GM12874 (cell line): ENCODE measurements around the gene PAPSS2.

Experiments used
- CTCF ChIP-seq: IDR thresholded peaks from 2 replicates; pipeline ENCODE4 v1.5.1; 2011; ENCODE audit warnings: low read depth, mild to moderate bottlenecking, control low read depth, low read length, moderate library complexity; ENCODE audit not compliant: insufficient read depth

PAPSS2 gene

GRCh38 chr10:87622314-87623004, 37.2 kb upstream of the PAPSS2 start:
- TF ChIP-seq CTCF = peak; percentile 41; the same call in 1 of the 2 replicates

- no peak for TF ChIP-seq CTCF
These were observed 36.5 kb upstream of the PAPSS2 start for GRCh38 chr10:87623191-87623590.

GRCh38 chr10:87625661-87626060, 34.0 kb upstream of the PAPSS2 start:
- no peak for TF ChIP-seq CTCF

GRCh38 chr10:87626422-87626892, 33.2 kb upstream of the PAPSS2 start:
- no peak for TF ChIP-seq CTCF

- TF ChIP-seq CTCF = no peak
These were observed 29.5 kb upstream of the PAPSS2 start for GRCh38 chr10:87630171-87630570.

- TF ChIP-seq CTCF = no peak
These were observed 27.2 kb upstream of the PAPSS2 start for GRCh38 chr10:87632454-87632853.

GRCh38 chr10:87634311-87634710, 25.4 kb upstream of the PAPSS2 start:
- TF ChIP-seq CTCF = no peak
